OCI-LY1 (cell line): ENCODE measurements around the gene DPP7.
A peak's percentile ranks its signal among the peaks of the same experiment; 100 is the strongest.

Experiments used
- H2AFZ ChIP-seq: fragments of 200-600 bp; sonication (generic), shearing (Covaris generic); 2 replicates; pipeline ENCODE4 v1.6.0; 2014; ENCODE audit warnings: antibody characterized with exemption, mild to moderate bottlenecking, low read length
- H3F3A ChIP-seq: fragments of 200-600 bp; sonication (generic), shearing (Covaris generic); 2 replicates; pipeline ENCODE4 v1.6.0; 2014; ENCODE audit warnings: mild to moderate bottlenecking, antibody characterized with exemption, low read length, moderate library complexity; ENCODE audit not compliant: insufficient read depth
- H3K27ac ChIP-seq: fragments of 200-600 bp; sonication (generic); 2 replicates; pipeline ENCODE4 v1.5.1; 2014; ENCODE audit warnings: low read length, mixed run types, mild to moderate bottlenecking, low read depth; ENCODE audit not compliant: poor library complexity, severe bottlenecking
- H3K27me3 ChIP-seq: fragments of 200-600 bp; sonication (generic); 2 replicates; pipeline ENCODE4 v1.6.0; 2014; ENCODE audit warnings: antibody characterized with exemption, mild to moderate bottlenecking, low read length, moderate library complexity; ENCODE audit not compliant: insufficient read depth
- H3K36me3 ChIP-seq: fragments of 200-600 bp; sonication (generic); 2 replicates; pipeline ENCODE4 v1.6.1; 2014; ENCODE audit warnings: mild to moderate bottlenecking, antibody characterized with exemption, low read length, moderate library complexity, mixed read lengths; ENCODE audit not compliant: insufficient read depth
- H3K4me1 ChIP-seq: fragments of 200-600 bp; sonication (generic); 2 replicates; pipeline ENCODE4 v1.5.1; 2014; ENCODE audit warnings: mild to moderate bottlenecking, low read length, moderate library complexity; ENCODE audit not compliant: insufficient read depth, severe bottlenecking
- H3K4me2 ChIP-seq: fragments of 200-600 bp; sonication (generic), shearing (Covaris generic); 2 replicates; pipeline ENCODE4 v1.6.1; 2014; ENCODE audit warnings: low read length
- H3K4me3 ChIP-seq: fragments of 200-600 bp; sonication (generic); 2 replicates; pipeline ENCODE4 v1.5.1; 2014; ENCODE audit warnings: low read length, low read depth, mild to moderate bottlenecking, mixed read lengths; ENCODE audit not compliant: poor library complexity, severe bottlenecking
- H3K79me2 ChIP-seq: fragments of 200-600 bp; shearing (Covaris generic); 2 replicates; pipeline ENCODE4 v1.6.1; 2016; ENCODE audit warnings: mixed run types, low read length, mixed read lengths; ENCODE audit not compliant: insufficient read depth
- H3K9ac ChIP-seq: fragments of 200-600 bp; sonication (generic), shearing (Covaris generic); 2 replicates; pipeline ENCODE4 v1.6.1; 2014; ENCODE audit warnings: mild to moderate bottlenecking, low read length, mixed read lengths
- H3K9me2 ChIP-seq: fragments of 200-600 bp; sonication (generic), shearing (Covaris generic); 2 replicates; pipeline ENCODE4 v1.6.1; 2014; ENCODE audit warnings: low read depth, mild to moderate bottlenecking, low read length, mixed read lengths
- H3K9me3 ChIP-seq: fragments of 200-600 bp; shearing (Covaris generic); 2 replicates; pipeline ENCODE4 v1.6.1; 2014; ENCODE audit warnings: low read length, mixed read lengths
- H4K20me1 ChIP-seq: fragments of 200-600 bp; sonication (generic), shearing (Covaris generic); 2 replicates; pipeline ENCODE4 v1.6.0; 2016; ENCODE audit warnings: mild to moderate bottlenecking, low read length; ENCODE audit not compliant: insufficient read depth
- CTCF ChIP-seq: fragments of 200-600 bp; sonication (generic), shearing (Covaris generic); IDR thresholded peaks from 2 replicates; pipeline ENCODE4 v1.5.1; 2017; ENCODE audit warnings: mild to moderate bottlenecking, antibody characterized with exemption, low read length, moderate library complexity, mixed read lengths
- EZH2 ChIP-seq: fragments of 200-600 bp; sonication (generic), shearing (Covaris generic); IDR thresholded peaks from 2 replicates; pipeline ENCODE4 v1.8.0; 2017; ENCODE audit warnings: borderline replicate concordance, mixed run types, mild to moderate bottlenecking, antibody characterized with exemption, low read length, moderate library complexity, mixed read lengths

The DPP7 gene

GRCh38 chr9:137067860-137068538 is 46.5 kb downstream of the DPP7 start:
- H3K27me3 ChIP-seq, result no peaks in the 10 kb centered on the region
- peak; percentile 65 for TF ChIP-seq CTCF
- no peak for TF ChIP-seq EZH2
- peak overlapping the region; percentile 86 for H3K4me2 ChIP-seq
- H3K36me3 ChIP-seq, result peaks cover 37% of the 10 kb centered on the region
- peaks cover 28% of the 10 kb centered on the region for H3K4me1 ChIP-seq
- H3K27ac ChIP-seq, result peak overlapping the region; percentile 75
- peak overlapping the region; percentile 75 for H3K4me3 ChIP-seq
- H3K79me2 ChIP-seq, result peaks cover 6% of the 10 kb centered on the region; the same call in 1 of the 2 replicates
- H3K9me2 ChIP-seq, result no peaks in the 10 kb centered on the region
- peak overlapping the region; percentile 87; the same call in 1 of the 2 replicates for H3K9ac ChIP-seq
- no peak overlapping the region for H2AFZ ChIP-seq
- H4K20me1 ChIP-seq, result no peaks in the 10 kb centered on the region
- no peaks in the 10 kb centered on the region for H3K9me3 ChIP-seq
- no peaks in the 10 kb centered on the region for H3F3A ChIP-seq

GRCh38 chr9:137066096-137066861 is 48.3 kb downstream of the DPP7 start:
- no peak overlapping the region for H3K9ac ChIP-seq
- no peak for TF ChIP-seq EZH2
- no peak for TF ChIP-seq CTCF
- no peaks in the 10 kb centered on the region for H3K9me3 ChIP-seq
- peaks cover 6% of the 10 kb centered on the region; the same call in 1 of the 2 replicates for H3K79me2 ChIP-seq
- H4K20me1 ChIP-seq, result no peaks in the 10 kb centered on the region
- peaks cover 25% of the 10 kb centered on the region for H3K4me1 ChIP-seq
- H3K36me3 ChIP-seq, result peaks cover 37% of the 10 kb centered on the region
- H3F3A ChIP-seq, result no peaks in the 10 kb centered on the region
- H3K9me2 ChIP-seq, result no peaks in the 10 kb centered on the region
- H3K4me3 ChIP-seq, result no peak overlapping the region
- H3K4me2 ChIP-seq, result no peak overlapping the region
- H2AFZ ChIP-seq, result no peak overlapping the region
- H3K27me3 ChIP-seq, result no peaks in the 10 kb centered on the region
- H3K27ac ChIP-seq, result no peak overlapping the region

- no peak overlapping the region for H3K27ac ChIP-seq
- H3K36me3 ChIP-seq, result peaks cover 37% of the 10 kb centered on the region
- TF ChIP-seq CTCF, result no peak
- no peak for TF ChIP-seq EZH2
- H3K9me3 ChIP-seq, result no peaks in the 10 kb centered on the region
- H3K4me1 ChIP-seq, result peaks cover 17% of the 10 kb centered on the region
- H3K79me2 ChIP-seq, result peaks cover 6% of the 10 kb centered on the region; the same call in 1 of the 2 replicates
- no peak overlapping the region for H3K4me2 ChIP-seq
- no peaks in the 10 kb centered on the region for H3F3A ChIP-seq
- no peaks in the 10 kb centered on the region for H3K9me2 ChIP-seq
- no peak overlapping the region for H2AFZ ChIP-seq
- no peaks in the 10 kb centered on the region for H4K20me1 ChIP-seq
- no peak overlapping the region for H3K4me3 ChIP-seq
- H3K9ac ChIP-seq, result no peak overlapping the region
- no peaks in the 10 kb centered on the region; the same call in 1 of the 2 replicates for H3K27me3 ChIP-seq
Measured at GRCh38 chr9:137065336-137065967, 49.1 kb downstream of the DPP7 start.
